ENCODE measurements around the gene DNASE1L3. TPM values are rescaled to one million over a fixed set of nuclear protein-coding genes. Genes with fewer than 3 reads are reported as not detected.
A peak's percentile ranks its signal among the peaks of the same experiment; 100 is the strongest.

The DNASE1L3 gene
- total RNA-seq, 1 donor from 2014 or later: 4.1 TPM

GRCh38 chr3:58157700-58158099 is 53.1 kb downstream of the DNASE1L3 start:
- peak; percentile 20 for DNase-seq

- DNase-seq: no peak
Measured at GRCh38 chr3:58155838-58156237, 54.9 kb downstream of the DNASE1L3 start.

GRCh38 chr3:58154626-58155449 is 55.9 kb downstream of the DNASE1L3 start:
- DNase-seq: no peak

GRCh38 chr3:58153371-58153770 is 57.4 kb downstream of the DNASE1L3 start:
- DNase-seq: no peak

- no peak for DNase-seq
Measured at GRCh38 chr3:58152225-58153015, 58.4 kb downstream of the DNASE1L3 start.

- no peak for DNase-seq
Measured at GRCh38 chr3:58151637-58152036, 59.1 kb downstream of the DNASE1L3 start.

- peak; percentile 19 for DNase-seq
Measured at GRCh38 chr3:58150810-58151199, 60.0 kb downstream of the DNASE1L3 start.

GRCh38 chr3:58150130-58150809 is 60.5 kb downstream of the DNASE1L3 start:
- DNase-seq: no peak

GRCh38 chr3:58148049-58148448 is 62.7 kb downstream of the DNASE1L3 start:
- no peak for DNase-seq

GRCh38 chr3:58144478-58145325 is 66.1 kb downstream of the DNASE1L3 start:
- no peak for DNase-seq

- DNase-seq: no peak
Measured at GRCh38 chr3:58143417-58144055, 67.2 kb downstream of the DNASE1L3 start.

Other genes starting within 250 kb of the DNASE1L3 start
- 136 TPM for gene FLNB, start 202.6 kb downstream of the DNASE1L3 start, total RNA-seq
- 11.7 TPM for gene ABHD6, start 26.8 kb upstream of the DNASE1L3 start, total RNA-seq
- gene RPP14, start 95.3 kb upstream of the DNASE1L3 start, total RNA-seq: 13.2 TPM
- 10.6 TPM for gene HTD2, start 95.5 kb upstream of the DNASE1L3 start, total RNA-seq
- 31.2 TPM for gene PXK, start 121.9 kb upstream of the DNASE1L3 start, total RNA-seq
- 63.6 TPM for gene PDHB, start 222.9 kb upstream of the DNASE1L3 start, total RNA-seq

All from skin of body (tissue), 2 donors.